COLO668 (cell line): ENCODE measurements around the gene PPIF.
"Not testable (repeated sequence)": the region's sequence is repeated elsewhere in the genome, so short reads cannot be mapped to it uniquely, and the experiment has no call there.

Experiments
- DNase-seq: peaks from one replicate; lab custom pipeline; 2025; ENCODE audit not compliant: unreplicated experiment; lab: John Stamatoyannopoulos, UW

The PPIF gene

GRCh38 chr10:79329529-79329928 lies 17.7 kb upstream of the PPIF start:
- no peak for DNase-seq

- DNase-seq = no peak
Observed at GRCh38 chr10:79331226-79331625, 16.0 kb upstream of the PPIF start.

GRCh38 chr10:79331709-79332108 lies 15.6 kb upstream of the PPIF start:
- DNase-seq = peak; percentile 4

GRCh38 chr10:79332610-79333315 lies 14.5 kb upstream of the PPIF start:
- DNase-seq = not testable (repeated sequence)

GRCh38 chr10:79333513-79333912 lies 13.8 kb upstream of the PPIF start:
- DNase-seq = no peak

- DNase-seq = no peak
Observed at GRCh38 chr10:79334573-79334972, 12.7 kb upstream of the PPIF start.

- DNase-seq = no peak
Observed at GRCh38 chr10:79335094-79335469, 12.2 kb upstream of the PPIF start.

GRCh38 chr10:79335470-79336235 lies 11.6 kb upstream of the PPIF start:
- no peak for DNase-seq

GRCh38 chr10:79336276-79336675 lies 11.0 kb upstream of the PPIF start:
- DNase-seq = no peak

- no peak for DNase-seq
Observed at GRCh38 chr10:79336739-79337138, 10.5 kb upstream of the PPIF start.

- DNase-seq = not testable (repeated sequence)
Observed at GRCh38 chr10:79337783-79338469, 9.3 kb upstream of the PPIF start.

GRCh38 chr10:79339266-79339665 lies 8.0 kb upstream of the PPIF start:
- DNase-seq = no peak

GRCh38 chr10:79340646-79341244 lies 6.5 kb upstream of the PPIF start:
- no peak for DNase-seq

- no peak for DNase-seq
Observed at GRCh38 chr10:79342295-79342761, 4.9 kb upstream of the PPIF start.

- DNase-seq = no peak
Observed at GRCh38 chr10:79342811-79343561, 4.3 kb upstream of the PPIF start.

- DNase-seq = peak; percentile 84
Observed at GRCh38 chr10:79344502-79345195, 2.6 kb upstream of the PPIF start.

- no peak for DNase-seq
Observed at GRCh38 chr10:79345241-79346011, 1.8 kb upstream of the PPIF start.

GRCh38 chr10:79346012-79346340 lies 1.3 kb upstream of the PPIF start:
- no peak for DNase-seq

GRCh38 chr10:79346388-79347225 lies 662 bp upstream of the PPIF start:
- no peak for DNase-seq
